ENCODE measurements around the gene TMEM221. TPM values are rescaled to one million over a fixed set of nuclear protein-coding genes. Genes with fewer than 3 reads are reported as not detected.

Gene TMEM221
- total RNA-seq, 2 donors from 2014 or later: not detected

- peaks cover 24% of the 10 kb centered on the region for H3K4me1 Mint-ChIP-seq
- no peaks in the 10 kb centered on the region for H3K27me3 Mint-ChIP-seq
- H3K9me3 ChIP-seq (ENCODE audit: control insufficient read depth, low read length, poor library complexity, severe bottlenecking): no peaks in the 10 kb centered on the region
- peaks cover 3% of the 10 kb centered on the region for H3K36me3 Mint-ChIP-seq (ENCODE audit: low read depth)
- H3K4me3 Mint-ChIP-seq: peak overlapping the region; percentile 100
- no peak for DNase-seq
- ATAC-seq: no peak
- peak overlapping the region; percentile 87 for H3K27ac Mint-ChIP-seq
These were observed 20.0 kb upstream of the TMEM221 start for GRCh38 chr19:17468302-17469091.

- no peak overlapping the region for H3K4me3 Mint-ChIP-seq
These were observed 19.2 kb upstream of the TMEM221 start for GRCh38 chr19:17467471-17468301.

GRCh38 chr19:17466487-17466850 is 18.0 kb upstream of the TMEM221 start:
- ATAC-seq: no peak
- peaks cover 24% of the 10 kb centered on the region for H3K4me1 Mint-ChIP-seq
- H3K4me3 Mint-ChIP-seq: no peak overlapping the region
- peak overlapping the region; percentile 43 for H3K27ac Mint-ChIP-seq
- peaks cover 3% of the 10 kb centered on the region for H3K27me3 Mint-ChIP-seq
- DNase-seq: no peak
- H3K36me3 Mint-ChIP-seq (ENCODE audit: low read depth): peaks cover 3% of the 10 kb centered on the region
- no peaks in the 10 kb centered on the region for H3K9me3 ChIP-seq (ENCODE audit: control insufficient read depth, low read length, poor library complexity, severe bottlenecking)

More at GRCh38 chr19:17467471-17468301, 19.2 kb upstream of the TMEM221 start:
- H3K27me3 Mint-ChIP-seq: no peaks in the 10 kb centered on the region
- H3K4me1 Mint-ChIP-seq: peaks cover 24% of the 10 kb centered on the region
- H3K36me3 Mint-ChIP-seq (ENCODE audit: low read depth): peaks cover 3% of the 10 kb centered on the region
- peak overlapping the region; percentile 87 for H3K27ac Mint-ChIP-seq
- ATAC-seq: no peak
- no peak for DNase-seq
- H3K9me3 ChIP-seq (ENCODE audit: control insufficient read depth, low read length, poor library complexity, severe bottlenecking): no peaks in the 10 kb centered on the region

GRCh38 chr19:17460372-17461230 is 12.1 kb upstream of the TMEM221 start, which contains the start of gene NXNL1:
Gene NXNL1, minus strand, starts transcription at chr19:17460926. Its CDS starts 57 bp downstream, at chr19:17460869.
- ATAC-seq (no peak), DNase-seq (no peak)
- Mint-ChIP-seq H3K4me1 (peaks cover 1% of the 10 kb centered on the region), H3K4me3 (no peak within 1 kb of the TSS), H3K27me3 (peaks cover 27% of the 10 kb centered on the region), H3K27ac (no peak within 1 kb of the TSS), H3K36me3 (ENCODE audit: low read depth) (no peaks in the 10 kb centered on the region)
- H3K9me3 ChIP-seq (ENCODE audit: control insufficient read depth, low read length, poor library complexity, severe bottlenecking): no peaks in the 10 kb centered on the region

DNA sequence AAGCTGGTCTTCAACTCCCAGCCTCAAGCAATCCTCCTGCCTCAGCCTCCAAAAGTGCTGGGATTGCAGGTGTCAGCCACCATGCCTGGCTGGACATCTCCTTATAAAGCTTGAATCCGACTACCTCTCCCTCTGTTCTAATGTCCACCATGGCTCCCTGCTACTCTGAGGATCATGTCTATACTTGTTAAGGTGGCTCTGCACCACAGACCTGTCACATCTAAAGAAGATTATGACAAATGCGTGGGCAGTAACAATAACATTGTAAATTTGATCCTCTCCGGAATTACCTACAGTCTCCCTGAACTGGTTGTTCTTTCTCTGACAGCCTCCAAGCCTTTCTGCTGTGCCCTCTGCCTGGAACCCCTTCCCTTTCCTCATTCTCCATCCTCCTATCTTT is 10.5 kb upstream of the TMEM221 start:
- ATAC-seq (no peak), DNase-seq (no peak)
- Mint-ChIP-seq H3K4me3 (no peak overlapping the region), H3K27me3 (peaks cover 33% of the 10 kb centered on the region), H3K4me1 (no peaks in the 10 kb centered on the region), H3K36me3 (ENCODE audit: low read depth) (no peaks in the 10 kb centered on the region), H3K27ac (no peak overlapping the region)
- no peaks in the 10 kb centered on the region for H3K9me3 ChIP-seq (ENCODE audit: control insufficient read depth, low read length, poor library complexity, severe bottlenecking)

GRCh38 chr19:17457616-17458015 is 9.1 kb upstream of the TMEM221 start:
- no peak overlapping the region for H3K27ac Mint-ChIP-seq

GRCh38 chr19:17456127-17456526 is 7.7 kb upstream of the TMEM221 start:
- H3K4me1 Mint-ChIP-seq: peaks cover 4% of the 10 kb centered on the region
- no peaks in the 10 kb centered on the region for H3K36me3 Mint-ChIP-seq (ENCODE audit: low read depth)
- H3K4me3 Mint-ChIP-seq: no peak overlapping the region
- DNase-seq (no peak), ATAC-seq (no peak)
- H3K9me3 ChIP-seq (ENCODE audit: control insufficient read depth, low read length, poor library complexity, severe bottlenecking): no peaks in the 10 kb centered on the region
- no peak overlapping the region for H3K27ac Mint-ChIP-seq
- peaks cover 34% of the 10 kb centered on the region for H3K27me3 Mint-ChIP-seq

More at GRCh38 chr19:17457616-17458015, 9.1 kb upstream of the TMEM221 start:
- no peaks in the 10 kb centered on the region for H3K9me3 ChIP-seq (ENCODE audit: control insufficient read depth, low read length, poor library complexity, severe bottlenecking)
- ATAC-seq (no peak), DNase-seq (no peak)
- Mint-ChIP-seq H3K36me3 (ENCODE audit: low read depth) (no peaks in the 10 kb centered on the region), H3K4me3 (no peak overlapping the region), H3K4me1 (peaks cover 4% of the 10 kb centered on the region), H3K27me3 (peaks cover 38% of the 10 kb centered on the region)

- DNase-seq (no peak), ATAC-seq (no peak)
- no peak overlapping the region for H3K4me3 Mint-ChIP-seq
- H3K4me1 Mint-ChIP-seq: peaks cover 4% of the 10 kb centered on the region
- H3K36me3 Mint-ChIP-seq (ENCODE audit: low read depth): no peaks in the 10 kb centered on the region
- no peaks in the 10 kb centered on the region for H3K9me3 ChIP-seq (ENCODE audit: control insufficient read depth, low read length, poor library complexity, severe bottlenecking)
- H3K27ac Mint-ChIP-seq: no peak overlapping the region
- peaks cover 34% of the 10 kb centered on the region for H3K27me3 Mint-ChIP-seq
These were observed 7.0 kb upstream of the TMEM221 start for GRCh38 chr19:17455308-17456123.

- no peaks in the 10 kb centered on the region for H3K9me3 ChIP-seq (ENCODE audit: control insufficient read depth, low read length, poor library complexity, severe bottlenecking)
- Mint-ChIP-seq H3K4me1 (peaks cover 8% of the 10 kb centered on the region), H3K4me3 (no peak overlapping the region), H3K36me3 (ENCODE audit: low read depth) (no peaks in the 10 kb centered on the region), H3K27me3 (peaks cover 41% of the 10 kb centered on the region), H3K27ac (no peak overlapping the region)
- DNase-seq (no peak), ATAC-seq (no peak)
These were observed 6.2 kb upstream of the TMEM221 start for GRCh38 chr19:17454576-17455071.

DNA sequence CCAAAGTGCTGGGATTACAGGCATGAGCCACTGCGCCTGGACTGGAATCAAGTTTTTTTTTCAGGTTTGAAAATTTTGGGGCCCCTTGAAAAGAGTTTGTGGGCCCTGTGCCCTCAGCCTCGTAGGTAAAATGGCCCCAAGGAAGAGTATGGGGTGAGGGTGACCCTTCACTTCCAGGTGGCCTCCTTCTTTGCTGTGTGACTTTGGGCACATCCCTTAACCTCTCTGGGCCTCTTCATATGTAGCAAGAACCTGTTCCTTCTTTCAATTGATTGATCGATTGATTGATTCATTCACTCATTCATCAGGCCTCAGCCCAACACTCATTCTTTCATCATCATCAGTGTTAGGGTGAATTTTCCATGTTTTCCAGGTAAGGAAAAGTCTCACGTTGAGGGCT is 3.4 kb upstream of the TMEM221 start:
- ATAC-seq (no peak), DNase-seq (no peak)
- H3K36me3 Mint-ChIP-seq (ENCODE audit: low read depth): no peaks in the 10 kb centered on the region
- no peak overlapping the region for H3K4me3 Mint-ChIP-seq
- H3K27me3 Mint-ChIP-seq: peaks cover 25% of the 10 kb centered on the region
- no peak overlapping the region for H3K27ac Mint-ChIP-seq
- H3K4me1 Mint-ChIP-seq: peaks cover 10% of the 10 kb centered on the region
- H3K9me3 ChIP-seq (ENCODE audit: control insufficient read depth, low read length, poor library complexity, severe bottlenecking): no peaks in the 10 kb centered on the region

GRCh38 chr19:17450264-17451075 is 2.0 kb upstream of the TMEM221 start:
- H3K27me3 Mint-ChIP-seq: peaks cover 19% of the 10 kb centered on the region
- ATAC-seq (no peak), DNase-seq (no peak)
- H3K9me3 ChIP-seq (ENCODE audit: control insufficient read depth, low read length, poor library complexity, severe bottlenecking): no peaks in the 10 kb centered on the region
- no peak overlapping the region for H3K4me3 Mint-ChIP-seq
- H3K36me3 Mint-ChIP-seq (ENCODE audit: low read depth): no peaks in the 10 kb centered on the region
- H3K27ac Mint-ChIP-seq: no peak overlapping the region
- peaks cover 10% of the 10 kb centered on the region for H3K4me1 Mint-ChIP-seq

Data from T-helper 17 cell (primary cell).